Stimulated activated CD8-positive, alpha-beta memory T cell treated with anti-CD3 and anti-CD28 coated beads, Interleukin-7, amount 100 ng/mL, for 4 hours (primary cell): ENCODE results near the gene CASR.
"Not testable (repeated sequence)": the region's sequence is repeated elsewhere in the genome, so short reads cannot be mapped to it uniquely, and the experiment has no call there.

Experiments used
- DNase-seq, 2 donors: peaks; one replicate each; pipeline ENCODE4 v3.0.0-alpha.2; 2020; ENCODE audit warnings: low read depth in 2 of 2

CASR gene

DNA sequence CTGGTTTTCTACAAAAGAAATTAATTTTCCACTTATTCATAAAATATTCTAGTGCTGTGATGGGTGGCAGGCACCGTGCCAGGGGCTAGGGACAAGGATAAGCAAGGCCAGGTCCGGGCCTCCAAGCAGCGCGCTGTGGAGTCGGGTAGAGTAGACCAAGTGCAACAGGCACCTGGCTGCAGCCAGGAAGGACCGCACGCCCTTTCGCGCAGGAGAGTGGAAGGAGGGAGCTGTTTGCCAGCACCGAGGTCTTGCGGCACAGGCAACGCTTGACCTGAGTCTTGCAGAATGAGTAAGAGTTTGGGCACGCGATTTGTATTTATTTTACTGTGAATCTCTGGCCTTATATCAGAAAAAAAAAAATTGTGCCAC lies at the start of gene CASR:
CASR (plus strand) TSS at position 148 of the 372 bp plus-strand sequence. CDS start 70,522 bp downstream, outside the sequence.
- no peak for DNase-seq

DNA sequence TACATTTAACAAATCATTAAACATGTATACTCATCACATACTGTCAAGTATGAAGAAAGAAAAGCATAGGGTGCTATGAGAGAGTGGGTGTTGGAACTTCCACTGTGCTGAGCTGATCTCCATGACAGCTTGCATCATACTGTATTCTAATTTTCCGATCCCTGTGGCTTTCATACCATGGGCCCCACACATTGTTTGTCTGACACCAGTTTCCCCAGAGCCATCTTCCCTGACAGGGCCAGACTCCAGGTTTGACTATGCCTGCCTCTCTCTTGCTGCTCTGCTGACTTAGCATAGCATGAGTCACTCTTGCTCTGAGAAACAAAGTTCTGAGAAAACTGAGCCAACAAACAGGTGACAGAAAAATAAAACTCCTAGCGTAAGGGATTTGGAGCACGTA lies 37.0 kb upstream of the CASR start:
- peak in 1 of 2 donors; percentile 3 for DNase-seq

DNA sequence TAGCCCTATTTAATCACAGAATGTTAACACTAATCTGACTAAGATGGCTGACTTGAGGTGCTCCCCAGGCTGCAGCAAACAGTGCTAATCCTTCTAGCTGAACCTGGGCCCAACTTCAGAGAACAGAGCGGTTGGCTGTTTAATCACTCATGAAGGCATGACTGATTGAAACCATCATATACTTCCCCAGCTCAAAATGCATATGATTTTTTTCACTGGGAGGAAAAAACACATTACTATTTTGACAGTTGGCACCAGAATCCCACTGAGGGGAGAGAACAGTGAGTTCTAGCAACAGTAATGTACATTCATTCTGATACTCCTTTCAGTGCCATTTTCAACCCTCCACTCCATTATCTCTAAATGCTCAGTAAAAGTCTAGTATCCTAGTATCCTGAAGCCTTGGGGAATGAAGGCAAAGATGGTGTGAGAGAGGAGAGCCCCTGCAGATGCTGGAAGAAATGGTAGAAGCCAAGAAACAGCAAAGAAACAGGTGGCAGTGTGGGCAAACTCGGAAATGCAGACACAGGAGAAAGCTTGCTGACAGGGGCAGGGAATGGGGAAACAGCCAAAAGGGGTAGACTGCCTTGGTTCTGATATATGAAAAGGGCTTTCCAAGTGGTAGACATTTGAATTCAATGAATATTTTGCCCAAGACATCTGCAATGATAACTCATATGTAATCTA lies 34.4 kb upstream of the CASR start:
- no peak for DNase-seq

GRCh38 chr3:122151480-122151879 lies 32.0 kb upstream of the CASR start:
- no peak for DNase-seq

DNA sequence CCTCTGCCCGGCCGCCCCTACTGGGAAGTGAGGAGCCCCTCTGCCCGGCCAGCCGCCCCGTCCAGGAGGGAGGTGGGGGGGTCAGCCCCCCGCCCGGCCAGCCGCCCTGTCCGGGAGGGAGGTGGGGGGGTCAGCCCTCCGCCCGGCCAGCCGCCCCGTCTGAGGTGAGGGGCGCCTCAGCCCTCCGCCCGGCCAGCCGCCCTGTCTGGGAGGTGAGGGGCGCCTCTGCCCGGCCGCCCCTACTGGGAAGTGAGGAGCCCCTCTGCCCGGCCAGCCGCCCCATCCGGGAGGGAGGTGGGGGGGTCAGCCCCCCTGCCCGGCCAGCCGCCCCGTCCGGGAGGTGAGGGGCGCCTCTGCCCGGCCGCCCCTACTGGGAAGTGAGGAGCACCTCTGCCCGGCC lies 18.5 kb upstream of the CASR start:
- not testable (repeated sequence) for DNase-seq

DNA sequence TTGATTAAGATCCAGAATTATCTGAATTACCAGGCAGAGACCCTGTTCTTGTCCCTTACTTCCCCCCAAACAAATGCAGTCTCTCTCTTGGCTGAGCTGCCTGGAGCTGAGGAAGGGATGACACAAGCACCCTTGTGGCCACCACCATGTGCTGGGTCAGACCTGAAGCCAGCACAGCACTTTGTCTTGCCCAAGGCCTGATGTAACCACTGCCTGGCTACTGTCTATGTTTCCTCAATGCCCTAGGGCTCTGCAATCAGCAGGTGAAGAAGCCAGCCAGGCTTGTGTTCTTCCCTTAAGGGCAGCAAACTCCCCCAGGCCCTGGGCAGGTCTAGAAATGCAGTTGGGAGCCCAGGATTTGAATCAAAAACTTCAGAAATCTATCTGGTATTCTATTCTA lies 15.8 kb upstream of the CASR start:
- DNase-seq = no peak

GRCh38 chr3:122168044-122168443 lies 15.4 kb upstream of the CASR start:
- DNase-seq = no peak

GRCh38 chr3:122169911-122170310 lies 13.6 kb upstream of the CASR start:
- DNase-seq = no peak

DNA sequence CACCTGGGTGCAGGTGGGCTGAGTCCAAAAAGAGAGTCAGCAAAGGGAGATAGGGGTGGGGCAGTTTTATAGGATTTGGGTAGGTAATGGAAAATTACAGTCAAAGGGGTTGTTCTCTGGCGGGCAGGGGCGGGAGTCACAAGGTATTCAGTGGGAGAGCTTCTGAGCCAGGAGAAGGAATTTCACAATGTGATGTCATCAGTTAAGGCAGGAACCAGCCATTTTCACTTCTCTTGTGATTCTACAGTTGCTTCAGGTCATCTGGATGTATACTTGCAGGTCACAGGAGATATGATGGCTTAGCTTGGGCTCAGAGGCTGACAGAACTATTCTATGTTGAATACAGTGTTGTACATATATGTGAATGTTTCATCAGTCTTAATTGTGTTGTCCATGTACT lies 12.1 kb upstream of the CASR start:
- not testable (repeated sequence) for DNase-seq

- no peak for DNase-seq
Observed at GRCh38 chr3:122178711-122179110, 4.8 kb upstream of the CASR start.

GRCh38 chr3:122183893-122184590 lies 574 bp downstream of the CASR start:
- no peak for DNase-seq

DNA sequence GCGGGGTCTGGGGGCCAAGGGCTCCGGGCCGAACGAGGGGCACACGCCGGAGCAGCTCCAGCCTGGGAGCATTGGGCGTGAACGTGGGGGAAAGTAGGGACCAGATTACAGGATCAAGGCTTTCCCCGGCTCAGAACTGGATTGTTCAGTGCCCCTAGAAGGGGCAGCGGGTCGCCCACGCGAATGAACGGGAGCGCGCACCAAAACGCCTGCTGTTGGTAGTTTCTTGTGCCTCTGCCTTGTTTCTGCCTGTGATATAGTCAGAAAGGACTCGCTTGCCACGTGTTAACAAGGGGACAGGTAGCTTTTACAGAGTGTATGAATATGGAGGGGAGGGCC lies 1.1 kb downstream of the CASR start:
- no peak for DNase-seq

DNA sequence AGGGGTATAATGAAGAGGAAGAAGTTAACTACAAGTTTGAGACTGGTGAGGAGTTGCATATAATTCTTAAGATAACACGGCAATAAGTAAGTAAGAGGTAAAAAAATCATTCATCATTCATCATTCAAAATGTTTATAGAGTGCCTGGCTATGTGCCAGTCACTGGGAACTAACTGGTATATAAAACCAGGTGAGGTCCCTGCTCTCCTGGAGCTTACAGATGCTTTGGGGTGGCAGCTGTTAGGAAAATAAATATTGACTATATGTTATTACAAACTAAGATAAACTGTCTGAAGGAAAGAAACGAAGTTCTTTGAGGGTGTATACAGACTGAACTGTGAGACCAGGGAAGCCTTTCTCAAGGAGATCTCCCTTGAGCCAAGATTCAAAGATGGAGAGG lies 2.9 kb downstream of the CASR start:
- no peak for DNase-seq

- no peak for DNase-seq
Observed at GRCh38 chr3:122188737-122189136, 5.3 kb downstream of the CASR start.

GRCh38 chr3:122189357-122189756 lies 5.9 kb downstream of the CASR start:
- no peak for DNase-seq

DNA sequence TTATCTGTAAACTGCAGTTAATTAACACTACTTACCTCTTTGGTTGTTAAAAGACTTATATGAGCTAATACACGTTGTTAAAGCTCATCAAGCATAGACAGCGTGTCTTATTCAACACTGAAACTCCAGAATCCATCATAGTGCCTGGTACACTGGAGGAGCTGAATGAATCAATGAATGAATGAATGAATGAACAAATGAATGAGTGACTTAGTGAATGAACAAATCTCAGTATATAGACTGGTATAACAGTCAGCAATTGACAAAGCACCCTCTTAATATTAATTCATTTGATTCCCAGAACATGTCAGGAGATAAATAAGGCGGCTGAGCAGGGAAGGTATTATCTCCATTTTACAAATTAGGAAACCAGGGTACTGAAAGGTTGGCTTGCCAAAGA lies 7.1 kb downstream of the CASR start:
- no peak for DNase-seq

- DNase-seq = no peak
Observed at GRCh38 chr3:122198966-122199365, 15.5 kb downstream of the CASR start.

GRCh38 chr3:122199552-122199951 lies 16.1 kb downstream of the CASR start:
- DNase-seq = no peak

DNA sequence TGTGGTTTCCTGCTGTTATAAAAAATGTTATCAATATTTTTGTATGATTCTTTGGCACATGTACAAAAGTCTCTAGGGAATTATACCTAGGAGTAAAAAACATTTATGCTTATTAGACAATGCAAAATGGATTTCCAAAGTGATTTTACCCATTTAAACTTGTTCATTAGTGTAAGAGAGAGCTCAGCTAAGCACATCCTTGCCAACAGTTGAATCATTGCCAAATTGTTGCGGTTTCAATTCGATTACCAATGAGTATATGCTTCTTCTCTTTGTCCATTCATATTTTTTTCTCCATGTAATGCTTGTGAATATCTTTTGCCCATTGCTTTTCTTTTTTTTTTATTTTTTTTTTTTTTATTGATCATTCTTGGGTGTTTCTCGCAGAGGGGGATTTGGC lies 17.2 kb downstream of the CASR start:
- no peak for DNase-seq

GRCh38 chr3:122201476-122201875 lies 18.0 kb downstream of the CASR start:
- DNase-seq = not testable (repeated sequence)

DNA sequence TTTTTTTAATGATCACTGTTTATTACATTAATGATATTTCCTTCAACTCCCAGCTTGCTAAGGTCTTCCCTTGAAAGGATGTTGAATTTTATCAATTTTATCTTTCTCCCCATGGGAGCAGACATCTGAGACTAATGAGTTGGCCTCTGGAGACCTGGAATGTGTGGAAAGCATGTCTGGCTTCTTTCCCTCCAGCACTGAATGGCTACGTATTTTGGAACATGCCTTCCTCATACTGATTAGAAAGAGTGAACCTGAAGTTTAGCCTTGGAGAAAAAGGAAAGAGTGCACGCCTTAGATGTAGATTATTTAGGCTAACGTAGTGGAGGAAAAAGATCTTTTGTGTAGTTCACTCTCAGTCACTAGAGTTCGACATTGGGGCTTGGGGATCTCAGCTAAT lies 25.1 kb downstream of the CASR start:
- no peak for DNase-seq

DNA sequence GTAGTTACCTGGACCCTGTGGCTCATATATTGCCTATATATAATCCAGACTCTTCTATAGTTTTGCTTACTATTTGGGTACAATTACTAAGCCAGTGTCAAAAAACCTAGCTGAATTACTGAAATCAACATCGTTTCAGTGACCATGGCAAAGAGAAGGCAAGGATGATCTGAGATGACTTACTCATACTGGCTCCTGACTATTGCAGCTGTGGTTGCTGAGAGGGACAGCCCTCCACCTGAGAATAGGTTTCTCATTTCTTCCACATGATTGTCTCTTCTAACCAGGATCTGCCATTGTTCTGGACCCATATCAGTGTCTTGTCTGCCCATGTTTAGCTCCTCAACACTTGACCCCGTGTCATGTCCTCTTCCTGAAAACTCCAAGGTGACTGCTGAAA lies 30.2 kb downstream of the CASR start:
- DNase-seq = no peak

- no peak for DNase-seq
Observed at GRCh38 chr3:122214711-122215110, 31.2 kb downstream of the CASR start.
